Subcutaneous adipose tissue (tissue), 4 donors: ENCODE measurements around the gene NOP56. TPM values are rescaled to one million over a fixed set of nuclear protein-coding genes. Genes with fewer than 3 reads are reported as not detected.

Experiments
- total RNA-seq, 4 donors: library from RNA; depleted of rRNA; stranded (reverse); fragments of >200 nt; gene quantifications; one replicate each; pipeline ENCODE4 v1.1.0, GENCODE V29; 2016
- TF ChIP-seq, protein P1 (sequence below): fragments of 450-650 bp; IDR thresholded peaks from one replicate; pipeline ENCODE4 v1.5.1; 2016; ENCODE audit warnings: low read depth, mild to moderate bottlenecking, control low read depth, antibody characterized with exemption, moderate library complexity

NOP56 gene
- total RNA-seq, 4 donors from 2014 or later: 47.3 to 99.5 (median 59.3) TPM

DNA sequence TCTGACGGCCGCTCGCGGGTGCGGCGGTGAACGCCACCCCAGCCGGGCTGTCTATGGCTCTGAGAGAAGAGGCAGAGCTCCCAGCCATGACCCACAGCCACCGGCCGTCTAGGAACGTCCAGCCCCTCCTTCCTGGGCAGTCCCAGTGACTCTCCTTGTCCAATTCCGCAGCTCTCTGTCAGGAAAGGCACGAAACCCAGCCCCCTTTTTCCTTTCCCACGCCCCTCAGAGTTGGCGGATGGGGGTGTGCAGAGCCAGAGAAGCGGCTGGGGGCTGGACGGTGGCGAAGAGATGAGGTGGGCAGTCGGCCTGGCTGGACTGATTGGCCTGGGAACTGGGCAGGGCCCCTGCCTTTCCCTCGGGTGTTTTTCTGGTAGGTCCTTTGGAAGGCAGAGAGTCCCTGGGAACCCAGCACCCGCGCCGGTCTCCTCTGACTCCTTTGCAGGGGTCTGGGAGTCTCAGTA, 41.6 kb downstream of the NOP56 start:
- TF ChIP-seq, protein P1, sequence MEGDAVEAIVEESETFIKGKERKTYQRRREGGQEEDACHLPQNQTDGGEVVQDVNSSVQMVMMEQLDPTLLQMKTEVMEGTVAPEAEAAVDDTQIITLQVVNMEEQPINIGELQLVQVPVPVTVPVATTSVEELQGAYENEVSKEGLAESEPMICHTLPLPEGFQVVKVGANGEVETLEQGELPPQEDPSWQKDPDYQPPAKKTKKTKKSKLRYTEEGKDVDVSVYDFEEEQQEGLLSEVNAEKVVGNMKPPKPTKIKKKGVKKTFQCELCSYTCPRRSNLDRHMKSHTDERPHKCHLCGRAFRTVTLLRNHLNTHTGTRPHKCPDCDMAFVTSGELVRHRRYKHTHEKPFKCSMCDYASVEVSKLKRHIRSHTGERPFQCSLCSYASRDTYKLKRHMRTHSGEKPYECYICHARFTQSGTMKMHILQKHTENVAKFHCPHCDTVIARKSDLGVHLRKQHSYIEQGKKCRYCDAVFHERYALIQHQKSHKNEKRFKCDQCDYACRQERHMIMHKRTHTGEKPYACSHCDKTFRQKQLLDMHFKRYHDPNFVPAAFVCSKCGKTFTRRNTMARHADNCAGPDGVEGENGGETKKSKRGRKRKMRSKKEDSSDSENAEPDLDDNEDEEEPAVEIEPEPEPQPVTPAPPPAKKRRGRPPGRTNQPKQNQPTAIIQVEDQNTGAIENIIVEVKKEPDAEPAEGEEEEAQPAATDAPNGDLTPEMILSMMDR: no peak

DNA sequence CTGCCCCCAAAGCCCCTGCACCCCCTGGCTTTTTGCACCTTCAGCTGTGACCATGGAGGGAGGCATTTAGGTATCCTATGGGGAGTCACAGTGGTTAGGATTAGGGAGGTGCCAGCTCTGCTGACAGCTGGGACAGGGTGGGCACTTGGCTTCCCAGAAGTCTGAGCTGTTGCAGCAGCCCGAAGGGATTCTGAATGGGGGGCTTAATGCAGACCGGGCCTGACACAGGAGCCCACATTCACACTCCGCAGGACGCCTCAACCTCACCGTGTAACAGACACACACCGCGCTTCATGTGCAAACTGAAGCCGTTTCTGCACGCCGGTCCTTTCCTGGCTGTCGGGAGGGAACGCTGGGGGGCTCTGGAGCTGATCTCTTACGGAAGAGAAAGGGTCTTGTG, 42.1 kb downstream of the NOP56 start:
- TF ChIP-seq, protein P1: no peak

- TF ChIP-seq, protein P1: no peak
Observed at GRCh38 chr20:2695206-2695983, 43.0 kb downstream of the NOP56 start.

DNA sequence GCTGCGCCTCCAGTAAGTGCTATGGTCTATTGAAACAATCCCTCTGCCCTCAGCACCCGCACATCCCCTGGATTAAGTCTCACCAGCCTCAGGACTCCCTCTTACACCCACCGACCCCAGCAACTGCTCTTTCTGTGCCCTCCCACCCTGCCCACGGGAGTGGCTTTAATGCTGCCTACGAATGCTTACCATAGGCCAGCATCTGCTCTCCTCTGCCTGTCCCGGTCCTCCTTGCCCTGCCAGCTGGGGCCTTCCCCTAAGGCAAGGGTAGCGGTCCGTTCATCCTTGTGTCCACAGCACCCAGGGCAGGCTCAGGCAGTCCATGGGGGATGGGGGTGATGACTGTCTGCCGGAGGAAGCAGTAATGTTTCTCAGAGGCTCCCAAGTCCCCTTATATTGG, 44.2 kb downstream of the NOP56 start:
- TF ChIP-seq, protein P1: no peak

- TF ChIP-seq, protein P1: no peak
Observed at GRCh38 chr20:2697768-2698167, 45.3 kb downstream of the NOP56 start.

- TF ChIP-seq, protein P1: no peak
Observed at GRCh38 chr20:2698186-2698817, 45.9 kb downstream of the NOP56 start.

DNA sequence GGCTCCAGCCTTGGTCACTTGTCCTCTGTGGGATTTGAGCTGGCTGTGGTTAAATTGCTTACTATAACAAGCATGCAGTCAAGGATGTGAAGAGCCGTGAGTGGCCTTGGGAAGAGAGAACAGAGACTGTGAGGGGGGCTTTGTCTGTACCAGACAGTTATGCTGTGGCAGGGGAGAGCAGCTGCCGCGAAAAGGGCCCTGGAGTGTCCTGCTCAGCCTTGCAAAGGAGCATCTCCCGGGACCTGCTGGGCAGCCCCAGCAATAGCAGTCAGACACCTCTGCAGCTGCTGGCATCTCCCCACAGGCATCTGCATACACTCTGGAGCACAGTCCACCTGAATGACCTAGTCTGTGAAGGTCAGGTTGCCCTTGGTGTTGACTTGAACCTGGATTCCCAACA, 46.5 kb downstream of the NOP56 start:
- TF ChIP-seq, protein P1: no peak
